PC-9 (cell line): ENCODE results near the gene SKP1. TPM values are rescaled to one million over a fixed set of nuclear protein-coding genes. Genes with fewer than 3 reads are reported as not detected.

Experiments used
- BruUV-seq: library from RNA; stranded (reverse); fragments of 400-500 nt; replicated peaks from 2 replicates; lab custom pipeline; 2021; lab: Mats Ljungman, UMichigan
- CTCF ChIA-PET: fragments of 300-600 bp; sonication (Branson Sonifier 250); formaldehyde crosslinking; loops from one replicate; lab custom pipeline; 2022; ENCODE audit warnings: antibody characterized with exemption; lab: Charles Lee
- POLR2A ChIA-PET: fragments of 300-600 bp; sonication (Branson Sonifier 250); formaldehyde crosslinking; loops from one replicate; lab custom pipeline; 2022; ENCODE audit warnings: antibody characterized with exemption; ENCODE audit not compliant: unreplicated experiment; lab: Charles Lee
- DNase-seq, 2 experiments: peaks; one replicate each; pipeline versions ENCODE4 v3.0.0 to v3.0.0-alpha.2; 2015 to 2022; ENCODE audit warnings: mixed read lengths in 1 of 2
- H2AFZ ChIP-seq: fragments of 200-600 bp; sonication (generic); 2 replicates; pipeline ENCODE4 v1.8.1; 2017; ENCODE audit warnings: antibody characterized with exemption
- H3F3A ChIP-seq: fragments of 200-600 bp; sonication (generic); 2 replicates; pipeline ENCODE4 v1.8.1; 2017; ENCODE audit warnings: antibody characterized with exemption, mild to moderate bottlenecking, low read depth; ENCODE audit not compliant: insufficient read depth
- H3K27ac ChIP-seq: fragments of 200-600 bp; sonication (generic); 2 replicates; pipeline ENCODE4 v1.6.1; 2016; ENCODE audit warnings: mixed run types
- H3K27me3 ChIP-seq: fragments of 200-600 bp; sonication (generic); 2 replicates; pipeline ENCODE4 v1.6.1; 2016; ENCODE audit warnings: low read depth, mixed run types; ENCODE audit not compliant: insufficient read depth
- H3K36me3 ChIP-seq: fragments of 200-600 bp; sonication (generic); 2 replicates; pipeline ENCODE4 v1.6.1; 2016; ENCODE audit warnings: low read depth, mixed run types
- H3K4me1 ChIP-seq: fragments of 200-600 bp; sonication (generic); replicated peaks from 2 replicates; pipeline ENCODE4 v1.6.1; 2016; ENCODE audit warnings: mixed run types; ENCODE audit not compliant: insufficient read depth
- H3K4me2 ChIP-seq: fragments of 200-600 bp; sonication (generic); 2 replicates; pipeline ENCODE4 v1.6.1; 2017; ENCODE audit warnings: mixed run types
- H3K4me3 ChIP-seq: fragments of 200-600 bp; sonication (generic); 2 replicates; pipeline ENCODE4 v1.6.1; 2016; ENCODE audit warnings: mixed run types
- H3K79me2 ChIP-seq: fragments of 200-600 bp; sonication (generic); 2 replicates; pipeline ENCODE4 v1.6.1; 2017; ENCODE audit warnings: low read depth, mixed run types
- H3K9me2 ChIP-seq: fragments of 200-600 bp; sonication (generic); 2 replicates; pipeline ENCODE4 v1.8.1; 2017; ENCODE audit warnings: mild to moderate bottlenecking; ENCODE audit not compliant: insufficient read depth
- H3K9me3 ChIP-seq: fragments of 200-600 bp; sonication (generic); 2 replicates; pipeline ENCODE4 v1.8.1; 2016; ENCODE audit warnings: low read depth; ENCODE audit not compliant: insufficient read depth
- H4K20me1 ChIP-seq: fragments of 200-600 bp; sonication (generic); 2 replicates; pipeline ENCODE4 v1.8.1; 2017; ENCODE audit not compliant: insufficient read depth
- EZH2 ChIP-seq: fragments of 200-600 bp; sonication (generic); IDR thresholded peaks from 2 replicates; pipeline ENCODE4 v1.8.0; 2017; ENCODE audit warnings: antibody characterized with exemption, low read depth
- intact Hi-C: fragments of 100-400 bp; cut with micrococcal nuclease; formaldehyde crosslinking; loops from one replicate; pipeline ENCODE4 v1.10.0; 2022; ENCODE audit not compliant: unreplicated experiment
- total RNA-seq: library from RNA; stranded (reverse); gene quantifications from 2 replicates; pipeline ENCODE4 v1.2.3, GENCODE V29; 2021
- TF ChIP-seq, protein P1 (sequence below): fragments of 200-600 bp; sonication (generic); conservative IDR thresholded peaks from 2 replicates; pipeline ENCODE4 v1.6.1; 2017; ENCODE audit warnings: mixed run types, antibody characterized with exemption, mild to moderate bottlenecking, moderate library complexity

Gene SKP1
- total RNA-seq, 1 experiment from 2014 or later, result 409 TPM

DNA sequence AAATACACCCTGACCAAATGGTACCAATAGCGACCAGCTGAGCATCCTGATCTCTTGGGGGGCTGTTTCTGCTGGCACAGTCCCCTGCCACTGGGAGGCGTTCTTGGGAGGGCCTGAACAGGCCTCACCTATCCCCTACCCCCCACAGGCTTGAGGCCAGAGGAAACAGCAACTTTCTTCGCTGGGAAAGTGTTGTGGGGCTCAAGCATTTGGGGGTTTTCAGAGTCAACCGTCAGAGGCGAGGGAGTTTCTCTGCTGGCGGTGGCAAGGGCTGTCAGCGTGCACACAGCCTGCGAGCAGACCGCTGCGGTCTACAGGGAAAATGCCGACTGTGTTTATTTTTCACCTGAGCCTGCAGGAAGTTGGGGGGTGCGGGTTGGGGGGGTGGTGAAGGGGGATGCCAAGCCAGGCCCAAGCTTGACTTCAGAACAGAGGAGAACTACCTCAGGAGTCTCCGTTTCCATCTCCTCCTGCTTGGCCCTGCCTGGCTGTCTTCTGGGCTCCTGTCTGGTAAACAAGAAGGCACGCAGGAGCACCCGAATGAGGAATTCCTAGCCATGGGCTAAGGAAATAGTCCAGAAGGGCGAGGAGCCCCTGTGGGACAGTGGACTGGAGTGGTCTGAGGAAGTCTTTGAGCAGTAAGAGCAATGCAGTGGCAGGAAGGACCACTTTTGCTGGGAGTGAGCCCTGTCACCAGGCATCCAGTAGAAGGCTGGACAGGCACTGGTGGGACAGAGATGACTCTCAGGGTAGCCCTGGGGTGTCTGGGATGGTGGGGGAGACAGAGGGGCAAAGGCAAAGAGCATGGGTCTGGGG is 44.2 kb downstream of the SKP1 start:
- peaks cover 4% of the 10 kb centered on the region for H4K20me1 ChIP-seq
- POLR2A ChIA-PET, result no interaction called here

DNA sequence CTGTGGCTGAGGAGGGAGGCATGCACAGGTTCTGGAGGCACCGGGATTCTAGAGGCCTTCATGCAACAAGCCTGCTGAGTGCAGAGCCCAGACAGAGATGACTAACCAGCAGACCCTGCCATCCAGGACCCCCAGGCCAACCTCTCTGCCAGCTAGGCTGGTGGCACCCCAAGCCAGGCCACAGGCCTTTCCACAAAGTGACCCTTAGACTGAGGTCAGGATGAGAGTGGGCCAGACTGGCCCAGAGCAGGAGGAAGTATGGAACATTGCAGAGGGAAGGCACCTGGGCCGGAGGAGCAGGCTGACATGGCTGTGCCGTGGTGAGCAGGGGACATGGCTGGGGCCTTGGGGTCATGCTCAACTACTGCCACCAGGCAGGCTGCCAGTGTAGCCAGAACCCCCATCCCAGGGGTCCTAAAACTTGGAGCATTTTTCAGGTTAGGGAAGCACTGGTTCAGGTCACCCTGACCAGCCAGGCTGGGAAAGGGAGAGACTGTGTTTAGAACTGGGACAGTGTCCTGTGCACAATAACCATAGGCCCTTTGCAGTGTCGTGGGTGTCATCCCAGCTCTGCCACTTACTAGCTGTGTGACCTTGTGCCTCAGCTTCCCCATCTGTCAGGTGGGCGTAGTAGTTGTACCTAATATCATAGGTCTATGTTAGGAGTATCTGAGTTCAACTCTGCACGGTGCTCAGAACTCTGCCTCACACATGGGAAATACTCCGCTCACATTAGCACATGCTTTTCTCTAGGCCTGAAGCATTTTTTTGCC is 45.0 kb downstream of the SKP1 start:
- no peaks in the 10 kb centered on the region for H3K27me3 ChIP-seq
- peaks cover 12% of the 10 kb centered on the region; the same call in 1 of the 2 replicates for H3F3A ChIP-seq
- H3K79me2 ChIP-seq, result no peaks in the 10 kb centered on the region
- intact Hi-C loops, result no loop called here
- no peaks in the 10 kb centered on the region for H3K4me1 ChIP-seq
- H3K9me2 ChIP-seq, result no peaks in the 10 kb centered on the region
- ChIA-PET POLR2A (no interaction called here), CTCF (no interaction called here)
- H2AFZ ChIP-seq, result no peak overlapping the region
- H3K9me3 ChIP-seq, result no peaks in the 10 kb centered on the region
- no peak overlapping the region for H3K4me3 ChIP-seq
- TF ChIP-seq, protein P1, sequence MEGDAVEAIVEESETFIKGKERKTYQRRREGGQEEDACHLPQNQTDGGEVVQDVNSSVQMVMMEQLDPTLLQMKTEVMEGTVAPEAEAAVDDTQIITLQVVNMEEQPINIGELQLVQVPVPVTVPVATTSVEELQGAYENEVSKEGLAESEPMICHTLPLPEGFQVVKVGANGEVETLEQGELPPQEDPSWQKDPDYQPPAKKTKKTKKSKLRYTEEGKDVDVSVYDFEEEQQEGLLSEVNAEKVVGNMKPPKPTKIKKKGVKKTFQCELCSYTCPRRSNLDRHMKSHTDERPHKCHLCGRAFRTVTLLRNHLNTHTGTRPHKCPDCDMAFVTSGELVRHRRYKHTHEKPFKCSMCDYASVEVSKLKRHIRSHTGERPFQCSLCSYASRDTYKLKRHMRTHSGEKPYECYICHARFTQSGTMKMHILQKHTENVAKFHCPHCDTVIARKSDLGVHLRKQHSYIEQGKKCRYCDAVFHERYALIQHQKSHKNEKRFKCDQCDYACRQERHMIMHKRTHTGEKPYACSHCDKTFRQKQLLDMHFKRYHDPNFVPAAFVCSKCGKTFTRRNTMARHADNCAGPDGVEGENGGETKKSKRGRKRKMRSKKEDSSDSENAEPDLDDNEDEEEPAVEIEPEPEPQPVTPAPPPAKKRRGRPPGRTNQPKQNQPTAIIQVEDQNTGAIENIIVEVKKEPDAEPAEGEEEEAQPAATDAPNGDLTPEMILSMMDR, result no peak
- no peak for TF ChIP-seq EZH2
- no TSS peak for BruUV-seq
- H4K20me1 ChIP-seq, result peaks cover 4% of the 10 kb centered on the region
- no peak overlapping the region for H3K27ac ChIP-seq
- DNase-seq, result no peak
- no peak overlapping the region for H3K4me2 ChIP-seq
- 0 out of 2 replicates have a peak, but pooled peaks cover 3% of the 10 kb centered on the region for H3K36me3 ChIP-seq

More for the DNA sequence above, 44.2 kb downstream of the SKP1 start:
- Histone ChIP-seq H3K4me2 (no peak overlapping the region), H3F3A (peaks cover 8% of the 10 kb centered on the region; the same call in 1 of the 2 replicates), H3K27me3 (no peaks in the 10 kb centered on the region), H3K9me3 (no peaks in the 10 kb centered on the region), H3K4me3 (no peak overlapping the region), H2AFZ (no peak overlapping the region), H3K9me2 (no peaks in the 10 kb centered on the region), H3K27ac (no peak overlapping the region), H3K36me3 (0 out of 2 replicates have a peak, but pooled peaks cover 4% of the 10 kb centered on the region), H3K4me1 (no peaks in the 10 kb centered on the region), H3K79me2 (peaks cover 2% of the 10 kb centered on the region; the same call in 1 of the 2 replicates)
- no peak for DNase-seq
- CTCF ChIA-PET, result no interaction called here
- no TSS peak for BruUV-seq
- intact Hi-C loops, result no loop called here
- TF ChIP-seq, protein P1, result no peak
- no peak for TF ChIP-seq EZH2

DNA sequence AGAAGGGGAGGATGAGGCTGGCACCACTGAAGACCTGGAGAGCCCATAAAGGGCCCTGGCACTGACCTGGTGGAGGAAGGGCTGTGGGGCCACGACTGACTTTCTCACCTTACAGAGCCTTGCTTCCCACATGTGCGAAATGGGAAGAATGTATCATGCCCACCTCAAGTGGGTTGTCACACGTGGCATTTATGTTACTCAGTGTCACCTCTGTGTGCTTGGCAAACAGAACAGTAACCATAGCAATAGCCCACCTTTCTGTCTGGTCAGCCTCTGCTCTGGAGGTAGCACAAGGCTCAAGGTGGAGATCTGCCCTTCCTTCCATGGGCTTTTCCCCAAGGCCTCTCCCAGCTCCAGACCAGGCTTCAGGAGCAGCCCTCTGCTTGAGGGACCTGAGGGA is 45.6 kb downstream of the SKP1 start:
- H3K27ac ChIP-seq, result no peak overlapping the region
- no peaks in the 10 kb centered on the region for H3K79me2 ChIP-seq

More for the DNA sequence above, 45.6 kb downstream of the SKP1 start:
- Histone ChIP-seq H3K4me3 (no peak overlapping the region), H3K9me2 (no peaks in the 10 kb centered on the region), H3K9me3 (no peaks in the 10 kb centered on the region), H4K20me1 (peaks cover 4% of the 10 kb centered on the region), H2AFZ (no peak overlapping the region), H3K4me2 (no peak overlapping the region), H3K36me3 (no peaks in the 10 kb centered on the region), H3F3A (peaks cover 17% of the 10 kb centered on the region; the same call in 1 of the 2 replicates), H3K27me3 (no peaks in the 10 kb centered on the region), H3K4me1 (peaks cover 2% of the 10 kb centered on the region)
- TF ChIP-seq, protein P1, result no peak
- no peak for TF ChIP-seq EZH2
- ChIA-PET POLR2A (no interaction called here), CTCF (no interaction called here)
- no peak for DNase-seq
- intact Hi-C loops, result no loop called here
- BruUV-seq, result no TSS peak
